K562 (cell line): Measurements from ENCODE around the gene HOMEZ. TPM values are rescaled to one million over a fixed set of nuclear protein-coding genes. Genes with fewer than 3 reads are reported as not detected.

ENCODE experiments used
- ARID3A ChIP-seq: IDR thresholded peaks from 2 replicates; pipeline ENCODE4 v1.6.1; 2012; ENCODE audit warnings: low read depth, low read length, improper control_type of control experiment, borderline replicate concordance
- CCNT2 ChIP-seq: IDR thresholded peaks from 2 replicates; pipeline ENCODE4 v1.6.1; 2011; ENCODE audit warnings: borderline replicate concordance, low read depth, mild to moderate bottlenecking, moderate library complexity, mixed read lengths, low read length; ENCODE audit not compliant: insufficient read length; ENCODE audit errors: extremely low read depth
- HDAC1 ChIP-seq, 2 experiments: fragments of 450-650 bp; IDR thresholded peaks; 2 replicates each; pipeline ENCODE4 v1.6.1; 2016 to 2017; ENCODE audit warnings: inconsistent platforms in 1 of 2, mild to moderate bottlenecking in 1 of 2, moderate library complexity in 1 of 2
- IRF2 ChIP-seq: sonication (generic); formaldehyde crosslinking; IDR thresholded peaks from 2 replicates; pipeline ENCODE4 v1.8.1; 2022; ENCODE audit warnings: mild to moderate bottlenecking, missing genetic modification reagents
- KDM4B ChIP-seq, 2 experiments: fragments of 450-650 bp in 1 of 2; sonication (generic) in 1 of 2; IDR thresholded peaks; 2 replicates each; pipeline ENCODE4 v1.6.1; 2016 to 2017; ENCODE audit warnings: borderline replicate concordance in 2 of 2, antibody characterized with exemption in 1 of 2, low read depth in 1 of 2, mild to moderate bottlenecking in 1 of 2
- NFYB ChIP-seq: IDR thresholded peaks from 2 replicates; pipeline ENCODE4 v1.6.1; 2011; ENCODE audit warnings: mild to moderate bottlenecking, moderate library complexity; ENCODE audit not compliant: insufficient read length; ENCODE audit errors: extremely low read depth
- POLR2A ChIP-seq: fragments of 450-650 bp; conservative IDR thresholded peaks from 2 replicates; pipeline ENCODE4 v1.6.1; 2016
- RBBP5 ChIP-seq: fragments of 200-600 bp; sonication (generic); IDR thresholded peaks from 2 replicates; pipeline ENCODE4 v1.6.1; 2012; ENCODE audit warnings: borderline replicate concordance, mild to moderate bottlenecking, low read length, control low read depth, inconsistent platforms; ENCODE audit not compliant: insufficient read depth, poor library complexity, severe bottlenecking
- SIN3A ChIP-seq, 2 experiments: fragments of 150-350 bp in 1 of 2; IDR thresholded peaks; 2 replicates each; pipeline ENCODE4 v1.6.1; 2011 to 2016; ENCODE audit warnings: borderline replicate concordance in 2 of 2, low read depth in 2 of 2, low read length in 2 of 2, mild to moderate bottlenecking in 2 of 2, moderate library complexity in 2 of 2; ENCODE audit not compliant: control insufficient read depth in 1 of 2
- TCFL5 ChIP-seq: fragments of 250-450 bp; sonication (Bioruptor Pico); conservative IDR thresholded peaks from 2 replicates; pipeline ENCODE4 v1.6.1; 2021; ENCODE audit warnings: mild to moderate bottlenecking, moderate library complexity, matching md5 sums
- TRIM24 ChIP-seq, 2 experiments: fragments of 450-650 bp; IDR thresholded peaks; 2 replicates each; pipeline ENCODE4 v1.6.1; 2016
- XRCC3 ChIP-seq: fragments of 450-650 bp; IDR thresholded peaks from 2 replicates; pipeline ENCODE4 v1.6.1; 2017; ENCODE audit warnings: mild to moderate bottlenecking, moderate library complexity
- ZNF384 ChIP-seq: IDR thresholded peaks from 2 replicates; pipeline ENCODE4 v1.6.1; 2012; ENCODE audit warnings: low read depth, low read length, improper control_type of control experiment
- ZNF551 ChIP-seq: fragments of 250-450 bp; sonication (Bioruptor Pico); IDR thresholded peaks from 2 replicates; pipeline ENCODE4 v1.5.0; 2021; ENCODE audit warnings: mild to moderate bottlenecking, moderate library complexity
- ZNF830 ChIP-seq: fragments of 250-450 bp; sonication (Bioruptor Pico); IDR thresholded peaks from 2 replicates; pipeline ENCODE4 v1.5.0; 2021; ENCODE audit warnings: mild to moderate bottlenecking
- polyA plus RNA-seq, 8 experiments: library from polyadenylated mRNA; depleted of rRNA in 4 of 8; stranded (reverse) in 5 of 8; unstranded in 3 of 8; fragments of >200 nt; fragmentation: Nextera tagmentation in 2 of 8; fragmentation: Illumina TruSeq in 1 of 8; extraction: Ambion mirVana in 2 of 8; extraction: Trizol in 1 of 8; gene quantifications; 2 replicates each; pipeline versions ENCODE4 v1.2.1 to v1.2.3, GENCODE V29; 2011 to 2014; ENCODE audit warnings: inconsistent platforms in 1 of 8, missing spikeins in 1 of 8
- total RNA-seq, 7 experiments: library from RNA; depleted of rRNA in 6 of 7; stranded (reverse); fragments of >200 nt in 6 of 7; fragmentation: Illumina TruSeq in 2 of 7; extraction: Trizol in 2 of 7; gene quantifications; 2 replicates each; pipeline versions ENCODE4 v1.2.1 to v1.2.3, GENCODE V29; 2011 to 2021; ENCODE audit warnings: low replicate concordance in 1 of 7
- TF ChIP-seq, protein P1 (sequence below), 2 experiments: fragments of 450-650 bp in 1 of 2; sonication (generic) in 1 of 2; formaldehyde crosslinking; conservative IDR thresholded peaks; 2 replicates each; pipeline versions ENCODE4 v1.4.0 to v1.8.1; 2020 to 2022; ENCODE audit warnings: mild to moderate bottlenecking in 1 of 2, missing genetic modification reagents in 1 of 2
- TF ChIP-seq, protein P2 (sequence below): fragments of 200-800 bp; sonication (Bioruptor generic); IDR thresholded peaks from 2 replicates; pipeline ENCODE4 v1.6.1; 2017; ENCODE audit warnings: missing genetic modification characterization, missing compliant biosample characterization
- TF ChIP-seq, protein P3 (sequence below): sonication (generic); formaldehyde crosslinking; IDR thresholded peaks from 2 replicates; pipeline ENCODE4 v1.4.0; 2020; ENCODE audit warnings: mild to moderate bottlenecking, missing genetic modification reagents

HOMEZ gene
- total and polyA plus RNA-seq, 9 of the 15 experiments (the other 6 are each of a cell fraction or from before 2014, with no cell fraction given), result 3.0 to 30.2 (median 16.9) TPM

DNA sequence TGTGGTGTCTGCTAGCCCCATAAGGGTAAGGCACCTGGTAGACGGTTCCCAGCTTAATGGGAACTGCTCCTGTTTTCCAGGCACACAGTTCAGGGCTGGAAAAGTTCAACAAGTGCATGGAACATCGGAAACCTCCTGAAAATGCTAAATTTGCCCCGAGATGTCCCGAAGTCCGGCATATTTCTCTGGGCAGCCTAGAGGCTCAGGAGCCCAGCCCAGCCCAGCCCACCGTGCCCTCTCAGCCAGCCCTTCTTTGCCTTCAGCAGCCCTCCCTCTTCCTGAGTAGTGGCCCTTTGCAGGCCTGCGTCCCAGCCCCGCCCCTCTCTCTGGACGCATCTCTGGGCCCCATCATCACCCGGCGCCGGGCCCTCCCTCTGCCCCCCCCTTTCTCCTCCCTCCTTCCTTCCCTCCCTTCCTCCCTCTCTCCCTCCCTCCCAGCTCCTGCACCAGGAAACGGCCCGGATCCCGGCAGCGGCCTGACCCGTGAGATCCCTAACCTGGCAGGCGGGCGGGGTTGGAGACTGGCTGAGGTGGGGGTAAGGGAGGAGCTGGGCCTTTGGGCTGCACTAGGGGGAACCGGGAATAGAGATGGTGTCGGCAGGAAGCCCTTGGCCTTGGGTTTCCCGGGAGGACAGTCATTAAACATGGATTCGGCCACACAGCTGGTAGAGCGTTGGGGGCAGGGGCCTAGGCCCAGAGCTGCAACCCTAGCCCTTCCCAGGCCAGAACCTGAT, 20.6 kb upstream of the HOMEZ start, which contains the start of gene BCL2L2 (continued):
- TF ChIP-seq HDAC1 (IDR thresholded peaks at IDR 0.05), result peak in 1 of 2 experiments; percentile 87; a peak in 2 of 4 replicates
- no peak for TF ChIP-seq IRF2 (CRISPR knock-in tag)
- TF ChIP-seq ZNF830 (CRISPR knock-in tag), result 0 out of 2 replicates have a peak, but pooled peaks have one; percentile 37
- no peak for TF ChIP-seq NFYB
- peak in 1 of 2 experiments; percentile 98; a peak in 2 of 4 replicates for TF ChIP-seq KDM4B (IDR thresholded peaks at IDR 0.05; ENCODE audit: borderline replicate concordance in 2 of 2, low read depth in 1 of 2)
- peak; percentile 82 to 93; a peak in 3 of 4 replicates for TF ChIP-seq SIN3A (IDR thresholded peaks at IDR 0.05; ENCODE audit: borderline replicate concordance in 2 of 2, control insufficient read depth in 1 of 2, low read depth in 2 of 2, low read length in 2 of 2)
- peak; percentile 12 to 51; a peak in 1 of 4 replicates for TF ChIP-seq TRIM24 (IDR thresholded peaks at IDR 0.05)
- peak; percentile 84 for TF ChIP-seq POLR2A
- TF ChIP-seq ZNF551 (CRISPR knock-in tag), result no peak
- TF ChIP-seq ZNF384, result peak; percentile 31; the same call in 1 of the 2 replicates
- peak; percentile 79 for TF ChIP-seq RBBP5
- TF ChIP-seq, protein P1, sequence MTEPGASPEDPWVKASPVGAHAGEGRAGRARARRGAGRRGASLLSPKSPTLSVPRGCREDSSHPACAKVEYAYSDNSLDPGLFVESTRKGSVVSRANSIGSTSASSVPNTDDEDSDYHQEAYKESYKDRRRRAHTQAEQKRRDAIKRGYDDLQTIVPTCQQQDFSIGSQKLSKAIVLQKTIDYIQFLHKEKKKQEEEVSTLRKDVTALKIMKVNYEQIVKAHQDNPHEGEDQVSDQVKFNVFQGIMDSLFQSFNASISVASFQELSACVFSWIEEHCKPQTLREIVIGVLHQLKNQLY (CRISPR knock-in tag; conservative IDR thresholded peaks at IDR 0.05), result no peak
- TF ChIP-seq TCFL5, result no peak
- TF ChIP-seq, protein P2, sequence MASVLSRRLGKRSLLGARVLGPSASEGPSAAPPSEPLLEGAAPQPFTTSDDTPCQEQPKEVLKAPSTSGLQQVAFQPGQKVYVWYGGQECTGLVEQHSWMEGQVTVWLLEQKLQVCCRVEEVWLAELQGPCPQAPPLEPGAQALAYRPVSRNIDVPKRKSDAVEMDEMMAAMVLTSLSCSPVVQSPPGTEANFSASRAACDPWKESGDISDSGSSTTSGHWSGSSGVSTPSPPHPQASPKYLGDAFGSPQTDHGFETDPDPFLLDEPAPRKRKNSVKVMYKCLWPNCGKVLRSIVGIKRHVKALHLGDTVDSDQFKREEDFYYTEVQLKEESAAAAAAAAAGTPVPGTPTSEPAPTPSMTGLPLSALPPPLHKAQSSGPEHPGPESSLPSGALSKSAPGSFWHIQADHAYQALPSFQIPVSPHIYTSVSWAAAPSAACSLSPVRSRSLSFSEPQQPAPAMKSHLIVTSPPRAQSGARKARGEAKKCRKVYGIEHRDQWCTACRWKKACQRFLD (CRISPR knock-in tag), result no peak
- TF ChIP-seq, protein P3, sequence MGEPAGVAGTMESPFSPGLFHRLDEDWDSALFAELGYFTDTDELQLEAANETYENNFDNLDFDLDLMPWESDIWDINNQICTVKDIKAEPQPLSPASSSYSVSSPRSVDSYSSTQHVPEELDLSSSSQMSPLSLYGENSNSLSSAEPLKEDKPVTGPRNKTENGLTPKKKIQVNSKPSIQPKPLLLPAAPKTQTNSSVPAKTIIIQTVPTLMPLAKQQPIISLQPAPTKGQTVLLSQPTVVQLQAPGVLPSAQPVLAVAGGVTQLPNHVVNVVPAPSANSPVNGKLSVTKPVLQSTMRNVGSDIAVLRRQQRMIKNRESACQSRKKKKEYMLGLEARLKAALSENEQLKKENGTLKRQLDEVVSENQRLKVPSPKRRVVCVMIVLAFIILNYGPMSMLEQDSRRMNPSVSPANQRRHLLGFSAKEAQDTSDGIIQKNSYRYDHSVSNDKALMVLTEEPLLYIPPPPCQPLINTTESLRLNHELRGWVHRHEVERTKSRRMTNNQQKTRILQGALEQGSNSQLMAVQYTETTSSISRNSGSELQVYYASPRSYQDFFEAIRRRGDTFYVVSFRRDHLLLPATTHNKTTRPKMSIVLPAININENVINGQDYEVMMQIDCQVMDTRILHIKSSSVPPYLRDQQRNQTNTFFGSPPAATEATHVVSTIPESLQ (CRISPR knock-in tag), result peak; percentile 66; the same call in 1 of the 2 replicates
- no peak for TF ChIP-seq ARID3A
- no peak for TF ChIP-seq CCNT2
- no peak for TF ChIP-seq XRCC3
